HG03457 (cell line): ENCODE measurements around the gene SERBP1.
A peak's percentile ranks its signal among the peaks of the same experiment; 100 is the strongest.
"Not testable (repeated sequence)": the region's sequence is repeated elsewhere in the genome, so short reads cannot be mapped to it uniquely, and the experiment has no call there.

Experiments
- ATAC-seq: cut with Tn5 transposase; IDR thresholded peaks from one replicate; pipeline ENCODE4 v1.9.1; 2021; ENCODE audit warnings: moderate number of reproducible peaks; ENCODE audit not compliant: unreplicated experiment

SERBP1 gene

GRCh38 chr1:67441183-67441582, 11.0 kb upstream of the SERBP1 start:
- no peak for ATAC-seq

- ATAC-seq: no peak
Measured at GRCh38 chr1:67440339-67440738, 10.1 kb upstream of the SERBP1 start.

- ATAC-seq: no peak
Measured at GRCh38 chr1:67439277-67440029, 9.3 kb upstream of the SERBP1 start.

- no peak for ATAC-seq
Measured at GRCh38 chr1:67437961-67438360, 7.8 kb upstream of the SERBP1 start.

GRCh38 chr1:67436511-67437055, 6.4 kb upstream of the SERBP1 start:
- ATAC-seq: no peak

- ATAC-seq: no peak
Measured at GRCh38 chr1:67434491-67434890, 4.3 kb upstream of the SERBP1 start.

- no peak for ATAC-seq
Measured at GRCh38 chr1:67433837-67434236, 3.6 kb upstream of the SERBP1 start.

- no peak for ATAC-seq
Measured at GRCh38 chr1:67432745-67433144, 2.5 kb upstream of the SERBP1 start.

- ATAC-seq: no peak
Measured at GRCh38 chr1:67431869-67432578, 1.8 kb upstream of the SERBP1 start.

GRCh38 chr1:67431156-67431765, 1.1 kb upstream of the SERBP1 start:
- ATAC-seq: no peak

- ATAC-seq: peak; percentile 1
Measured at GRCh38 chr1:67429528-67430357, 459 bp downstream of the SERBP1 start.

GRCh38 chr1:67429011-67429527, 1.1 kb downstream of the SERBP1 start:
- no peak for ATAC-seq

- ATAC-seq: no peak
Measured at GRCh38 chr1:67427947-67428346, 2.3 kb downstream of the SERBP1 start.

GRCh38 chr1:67427465-67427864, 2.7 kb downstream of the SERBP1 start:
- no peak for ATAC-seq

- ATAC-seq: no peak
Measured at GRCh38 chr1:67420835-67421492, 9.2 kb downstream of the SERBP1 start.

- ATAC-seq: no peak
Measured at GRCh38 chr1:67418839-67419586, 11.2 kb downstream of the SERBP1 start.

- not testable (repeated sequence) for ATAC-seq
Measured at GRCh38 chr1:67417733-67418132, 12.5 kb downstream of the SERBP1 start.

GRCh38 chr1:67415041-67415440, 15.2 kb downstream of the SERBP1 start:
- ATAC-seq: no peak

GRCh38 chr1:67414574-67414973, 15.6 kb downstream of the SERBP1 start:
- no peak for ATAC-seq
